Heart left ventricle (tissue), 16 donors: ENCODE measurements around the gene CSH2. TPM values are rescaled to one million over a fixed set of nuclear protein-coding genes. Genes with fewer than 3 reads are reported as not detected.
"Not testable (repeated sequence)": the region's sequence is repeated elsewhere in the genome, so short reads cannot be mapped to it uniquely, and the experiment has no call there.

Experiments used
- ATAC-seq, 4 donors: fragments of 200-7000 bp; cut with Tn5 transposase; one replicate each; pipeline ENCODE4 v1.9.1; 2020 to 2022; ENCODE audit warnings: moderate library complexity in 4 of 4, mild to moderate bottlenecking in 3 of 4, moderate number of reproducible peaks in 1 of 4
- DNase-seq, 5 donors: peaks; one replicate each; pipeline ENCODE4 v3.0.0-alpha.2; 2020
- H3K27ac ChIP-seq, 12 donors: fragments of 200-600 bp; sonication (generic) in 4 of 12; one replicate each; pipeline versions ENCODE4 v1.5.0 to v1.8.0; 2016 to 2022; ENCODE audit warnings: mild to moderate bottlenecking in 2 of 12
- H3K27me3 ChIP-seq, 9 donors: fragments of 200-600 bp; sonication (generic) in 2 of 9; one replicate each; pipeline versions ENCODE4 v1.5.1 to v1.8.0; 2016 to 2022; ENCODE audit warnings: mild to moderate bottlenecking in 3 of 9
- H3K36me3 ChIP-seq, 9 donors: fragments of 200-600 bp; sonication (generic) in 2 of 9; one replicate each; pipeline versions ENCODE4 v1.5.0 to v1.8.0; 2018 to 2022; ENCODE audit warnings: mild to moderate bottlenecking in 2 of 9
- H3K4me1 ChIP-seq, 12 donors: fragments of 200-600 bp; sonication (generic) in 4 of 12; one replicate each; pipeline versions ENCODE4 v1.5.0 to v1.8.0; 2016 to 2022; ENCODE audit warnings: mild to moderate bottlenecking in 3 of 12
- H3K4me3 ChIP-seq, 12 donors: fragments of 200-600 bp; sonication (generic) in 4 of 12; one replicate each; pipeline versions ENCODE4 v1.5.0 to v1.8.0; 2017 to 2022; ENCODE audit warnings: mild to moderate bottlenecking in 9 of 12, moderate library complexity in 4 of 12
- H3K9me3 ChIP-seq, 12 donors: fragments of 200-600 bp; sonication (generic) in 4 of 12; one replicate each; pipeline versions ENCODE4 v1.5.0 to v1.8.0; 2016 to 2022; ENCODE audit warnings: mild to moderate bottlenecking in 1 of 12
- CTCF ChIP-seq, 12 donors: fragments of 200-600 bp; sonication (generic) in 4 of 12; IDR thresholded peaks; one replicate each; pipeline versions ENCODE4 v1.5.0 to v1.8.0; 2018 to 2022; ENCODE audit warnings: antibody characterized with exemption in 12 of 12, mild to moderate bottlenecking in 5 of 12
- POLR2A ChIP-seq, 2 donors: fragments of 450-650 bp; IDR thresholded peaks; one replicate each; pipeline ENCODE4 v1.6.1; 2017; ENCODE audit warnings: antibody characterized with exemption in 2 of 2, mild to moderate bottlenecking in 2 of 2, moderate library complexity in 2 of 2
- WGBS, 4 donors: extraction: QIAGEN DNeasy Blood & Tissue Kit in 2 of 4; methylation state at CpG; one replicate each; pipeline versions ENCODE4 v1.1.5 to v1.1.7; 2013 to 2018; 5-methylcytosine and 5-hydroxymethylcytosine counted together
- intact Hi-C, 10 donors: fragments of 100-400 bp; cut with DNase I; formaldehyde crosslinking; loops; one replicate each; pipeline versions ENCODE4 v1.11.1 to v1.14.2; 2022
- polyA plus RNA-seq, 2 donors: library from polyadenylated mRNA; stranded (reverse); fragments of 200-250 nt; gene quantifications; one replicate each; pipeline ENCODE4 v1.2.3, GENCODE V29; 2013
- total RNA-seq, 9 donors: library from RNA; depleted of rRNA in 2 of 9; stranded (reverse); fragments of >200 nt in 2 of 9; fragmentation: NEBNext Ultra II Directional in 3 of 9; extraction: Animal tissue kit (Norgen Biotek cat#: 25700) in 3 of 9; gene quantifications; one replicate each; pipeline versions ENCODE4 v1.1.0 to v1.2.4, GENCODE V29; 2016 to 2023
- donor health status: ischemic (EF 13 %, LVEDD 7.1; RV severe dilation, severe dysfunction).
- donor health status: healthy with polysubstance abuse.
- donor health status: DM: no; HTN: yes; CAD: no.
- donor health status: DM: no; HTN: no; CAD: no.
- donor health status: ischemic (EF 25% LVEDD 6.9; RV normal size, moderate dysfunction).
- donor health status: ischemic (EF 25% LVEDD 5.7; RV mildly dilated, moderate dysfunction).
- donor health status: healthy.
- donor health status: DM: yes; HTN: yes; CAD: no.
- donor health status: ischemic (EF 35%, LVEDD 5.7; RV mildly dilated, moderate dysfunction).
- donor health status: nonischemic (EF 11% LVEDD 7.7; RV severe dilation, severe dysfunction).
- donor health status: DM: yes; HTN: yes; CAD: no.
- donor health status: PGD.
- donor health status: ischemic (EF 29% LVEDD 5.4; RV normal size, mild dysfunction).
- donor health status: nonischemic (EF 23%, LVEDD 6.1; RV moderate dilation, normal function).

The CSH2 gene
- total and polyA plus RNA-seq, 11 donors = not detected

- H3K27me3 ChIP-seq, H3K4me3 ChIP-seq, H3K4me1 ChIP-seq, H3K27ac ChIP-seq, intact Hi-C loops, H3K9me3 ChIP-seq, H3K36me3 ChIP-seq: not testable (repeated sequence)
- 44 to 51% (median 49%) methylated on average over 9 to 11 of the region's 11 CpGs for WGBS, 4 donors
- peak; percentile 37 to 76 (median 58) for ATAC-seq
- peak in 5 of 12 donors; percentile 10 to 26 (median 22) for TF ChIP-seq CTCF (IDR thresholded peaks at IDR 0.05)
- peak in 3 of 5 donors; percentile 26 to 52 (median 39) for DNase-seq
These were observed 7.9 kb upstream of the CSH2 start for GRCh38 chr17:63881337-63881736.

GRCh38 chr17:63880706-63881105 lies 7.2 kb upstream of the CSH2 start:
- H3K4me1 ChIP-seq = no peaks in the 10 kb centered on the region
- TF ChIP-seq POLR2A (IDR thresholded peaks at IDR 0.05) (no peak), CTCF (IDR thresholded peaks at IDR 0.05) (no peak)
- intact Hi-C loops = no loop called here
- H3K4me3 ChIP-seq = no peak overlapping the region
- no peaks in the 10 kb centered on the region for H3K27me3 ChIP-seq
- no peak for ATAC-seq
- no peaks in the 10 kb centered on the region for H3K36me3 ChIP-seq
- H3K9me3 ChIP-seq = no peaks in the 10 kb centered on the region
- no peak overlapping the region for H3K27ac ChIP-seq
- no peak for DNase-seq
- whole genome bisulfite sequencing, 4 donors = 73 to 81% (median 78%) methylated on average over 8 to 12 of the region's 12 CpGs

GRCh38 chr17:63878413-63878812 lies 4.9 kb upstream of the CSH2 start:
- H3K27me3 ChIP-seq, H3K36me3 ChIP-seq, DNase-seq, ATAC-seq, H3K4me1 ChIP-seq, H3K27ac ChIP-seq, H3K4me3 ChIP-seq, H3K9me3 ChIP-seq, intact Hi-C loops: not testable (repeated sequence)
- WGBS, 4 donors = 88 to 91% (median 90%) methylated on average over 9 of the region's 9 CpGs

GRCh38 chr17:63874693-63875092 lies 1.2 kb upstream of the CSH2 start:
- H3K9me3 ChIP-seq, DNase-seq, H3K27me3 ChIP-seq, ATAC-seq, H3K4me3 ChIP-seq, H3K36me3 ChIP-seq, intact Hi-C loops, H3K27ac ChIP-seq, H3K4me1 ChIP-seq: not testable (repeated sequence)
- 73 to 88% (median 80%) methylated on average over 5 to 6 of the region's 6 CpGs for WGBS, 4 donors

- 67 to 80% (median 71%) methylated on average over 5 to 6 of the region's 8 CpGs for WGBS, 4 donors
- H3K27me3 ChIP-seq, H3K36me3 ChIP-seq, intact Hi-C loops, ATAC-seq, DNase-seq, H3K4me3 ChIP-seq, H3K9me3 ChIP-seq, H3K27ac ChIP-seq, H3K4me1 ChIP-seq: not testable (repeated sequence)
These were observed 667 bp upstream of the CSH2 start for GRCh38 chr17:63874061-63874626.

GRCh38 chr17:63871646-63872365 lies 1.7 kb downstream of the CSH2 start:
- H3K27me3 ChIP-seq, H3K4me3 ChIP-seq, DNase-seq, H3K36me3 ChIP-seq, H3K4me1 ChIP-seq, ATAC-seq, H3K27ac ChIP-seq, intact Hi-C loops, H3K9me3 ChIP-seq: not testable (repeated sequence)
- 91 to 93% (median 93%) methylated on average over 12 of the region's 15 CpGs for WGBS, 4 donors

GRCh38 chr17:63870292-63870665 lies 3.2 kb downstream of the CSH2 start:
- H3K9me3 ChIP-seq, H3K27me3 ChIP-seq, intact Hi-C loops, ATAC-seq, H3K4me1 ChIP-seq, H3K36me3 ChIP-seq, DNase-seq, H3K27ac ChIP-seq, H3K4me3 ChIP-seq: not testable (repeated sequence)
- WGBS, 4 donors = 87 to 93% (median 90%) methylated on average over 4 of the region's 4 CpGs
